GM12801 (cell line): ENCODE results near the gene CACNA1G.

Experiments used
- TF ChIP-seq, protein P1 (sequence below): IDR thresholded peaks from one replicate; pipeline ENCODE4 v1.5.1; 2011; ENCODE audit warnings: control low read depth; ENCODE audit not compliant: insufficient read length; ENCODE audit errors: extremely low read depth

CACNA1G gene

GRCh38 chr17:50657627-50658026, 97.1 kb downstream of the CACNA1G start:
- TF ChIP-seq, protein P1, sequence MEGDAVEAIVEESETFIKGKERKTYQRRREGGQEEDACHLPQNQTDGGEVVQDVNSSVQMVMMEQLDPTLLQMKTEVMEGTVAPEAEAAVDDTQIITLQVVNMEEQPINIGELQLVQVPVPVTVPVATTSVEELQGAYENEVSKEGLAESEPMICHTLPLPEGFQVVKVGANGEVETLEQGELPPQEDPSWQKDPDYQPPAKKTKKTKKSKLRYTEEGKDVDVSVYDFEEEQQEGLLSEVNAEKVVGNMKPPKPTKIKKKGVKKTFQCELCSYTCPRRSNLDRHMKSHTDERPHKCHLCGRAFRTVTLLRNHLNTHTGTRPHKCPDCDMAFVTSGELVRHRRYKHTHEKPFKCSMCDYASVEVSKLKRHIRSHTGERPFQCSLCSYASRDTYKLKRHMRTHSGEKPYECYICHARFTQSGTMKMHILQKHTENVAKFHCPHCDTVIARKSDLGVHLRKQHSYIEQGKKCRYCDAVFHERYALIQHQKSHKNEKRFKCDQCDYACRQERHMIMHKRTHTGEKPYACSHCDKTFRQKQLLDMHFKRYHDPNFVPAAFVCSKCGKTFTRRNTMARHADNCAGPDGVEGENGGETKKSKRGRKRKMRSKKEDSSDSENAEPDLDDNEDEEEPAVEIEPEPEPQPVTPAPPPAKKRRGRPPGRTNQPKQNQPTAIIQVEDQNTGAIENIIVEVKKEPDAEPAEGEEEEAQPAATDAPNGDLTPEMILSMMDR: no peak

GRCh38 chr17:50658616-50659015, 98.1 kb downstream of the CACNA1G start:
- TF ChIP-seq, protein P1: no peak

DNA sequence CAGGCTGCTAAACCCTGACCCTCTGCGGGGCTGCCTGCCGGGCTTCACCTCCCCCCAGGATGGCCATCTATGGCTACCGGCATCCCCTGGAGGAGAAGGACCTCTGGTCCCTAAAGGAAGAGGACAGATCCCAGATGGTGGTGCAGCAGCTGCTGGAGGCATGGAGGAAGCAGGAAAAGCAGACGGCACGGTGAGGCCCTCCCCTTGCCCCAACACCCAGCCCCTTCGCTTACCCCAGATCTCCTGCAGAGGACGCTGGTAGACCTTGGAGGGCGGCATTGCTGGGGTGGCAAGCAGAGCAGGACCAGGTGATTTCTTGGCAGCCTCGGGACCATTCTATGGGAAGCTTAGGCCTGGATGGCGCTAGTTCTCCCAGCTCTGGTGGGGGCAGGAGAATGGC, 98.7 kb downstream of the CACNA1G start:
- TF ChIP-seq, protein P1: no peak

DNA sequence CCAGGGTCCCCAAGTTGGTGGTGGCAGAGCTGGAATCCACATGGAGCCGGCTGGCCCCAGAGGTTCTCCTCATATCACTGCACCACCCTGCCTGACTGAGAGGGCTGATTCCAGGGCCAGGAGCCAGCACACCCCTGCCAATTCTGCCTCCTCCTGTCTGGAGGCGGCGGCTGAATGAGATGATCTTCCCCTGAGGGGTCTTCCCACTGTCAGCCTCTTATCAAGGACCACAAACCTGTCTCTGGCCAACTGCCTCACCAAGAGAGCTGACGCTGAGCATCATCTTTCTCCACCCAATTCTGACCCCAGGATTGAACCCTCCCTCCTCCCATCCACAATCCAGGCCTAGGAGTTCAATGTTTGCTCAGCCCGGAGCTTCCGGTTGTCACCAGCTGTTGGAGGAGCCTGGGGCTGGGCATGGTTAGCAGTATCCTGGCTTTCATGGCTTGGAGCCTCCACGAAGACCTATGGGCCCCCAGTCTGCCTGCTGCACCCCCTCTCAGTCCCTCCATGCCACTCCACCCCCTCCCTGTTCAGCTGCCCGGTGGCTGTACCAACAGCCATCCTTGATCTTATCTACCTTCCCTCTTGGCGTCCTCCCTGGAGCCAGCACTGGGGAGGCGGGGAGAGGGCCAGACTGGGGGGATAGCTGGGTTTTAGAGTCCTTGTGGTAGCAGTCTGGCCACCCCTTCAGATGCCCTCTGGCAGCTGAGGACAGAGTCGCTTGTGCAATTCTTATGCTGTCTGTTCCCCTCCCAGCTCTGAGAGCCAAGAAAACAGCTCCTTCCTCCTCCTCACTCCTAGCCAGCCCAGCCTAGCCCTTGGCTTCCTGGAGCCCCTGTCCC, 99.7 kb downstream of the CACNA1G start:
- TF ChIP-seq, protein P1: no peak

- TF ChIP-seq, protein P1: no peak
Observed at GRCh38 chr17:50660887-50661345, 100.4 kb downstream of the CACNA1G start.

- TF ChIP-seq, protein P1: no peak
Observed at GRCh38 chr17:50661348-50661747, 100.8 kb downstream of the CACNA1G start.

GRCh38 chr17:50661795-50662391, 101.4 kb downstream of the CACNA1G start:
- TF ChIP-seq, protein P1: no peak
